SK-N-SH (cell line): ENCODE data around the gene CNST. TPM values are rescaled to one million over a fixed set of nuclear protein-coding genes. Genes with fewer than 3 reads are reported as not detected.
A peak's percentile ranks its signal among the peaks of the same experiment; 100 is the strongest.

Source experiments
- CTCF ChIA-PET: fragments of 300-600, 350-600 bp; formaldehyde crosslinking; extraction: SDS; loops from one replicate; lab custom pipeline; 2021; lab: Yijun Ruan, JAX
- POLR2A ChIA-PET: fragments of 350-600 bp; sonication (Branson Sonifier 250); formaldehyde crosslinking; extraction: SDS; loops from one replicate; lab custom pipeline; 2020; ENCODE audit warnings: antibody characterized with exemption, inconsistent platforms; lab: Yijun Ruan, JAX
- DNase-seq: peaks from one replicate; pipeline ENCODE4 v3.0.0; 2012
- H2AFZ ChIP-seq: fragments of 200-600 bp; sonication (generic); 2 replicates; pipeline ENCODE4 v1.8.1; 2016; ENCODE audit warnings: antibody characterized with exemption, mild to moderate bottlenecking, low read depth
- H3F3A ChIP-seq: fragments of 200-600 bp; sonication (generic); replicated peaks from 2 replicates; pipeline ENCODE3; 2016; ENCODE audit warnings: antibody characterized with exemption, mild to moderate bottlenecking; ENCODE audit not compliant: insufficient read depth
- H3K27ac ChIP-seq, 2 experiments: fragments of 200-500 bp in 1 of 2; fragments of 200-600 bp in 1 of 2; sonication (Bioruptor generic) in 1 of 2; sonication (generic), shearing (Covaris generic) in 1 of 2; 2 replicates each; pipeline versions ENCODE4 v1.5.1 to v1.6.1; 2014 to 2016; ENCODE audit warnings: low read depth in 2 of 2, inconsistent platforms in 1 of 2, low read length in 1 of 2, mild to moderate bottlenecking in 1 of 2, mixed read lengths in 1 of 2
- H3K27me3 ChIP-seq: fragments of 200-600 bp; sonication (generic), shearing (Covaris generic); 2 replicates; pipeline ENCODE4 v1.6.1; 2016; ENCODE audit warnings: mixed run types; ENCODE audit not compliant: insufficient read depth
- H3K36me3 ChIP-seq, 2 experiments: fragments of 200-500 bp in 1 of 2; fragments of 200-600 bp in 1 of 2; sonication (Bioruptor generic) in 1 of 2; sonication (generic) in 1 of 2; replicated peaks in 1 of 2; 2 replicates each; pipeline versions ENCODE3 to v1.5.1; 2014 to 2016; ENCODE audit warnings: low read length in 1 of 2, mild to moderate bottlenecking in 1 of 2; ENCODE audit not compliant: insufficient read depth in 2 of 2, control insufficient read depth in 1 of 2
- H3K4me1 ChIP-seq, 2 experiments: fragments of 200-500 bp in 1 of 2; fragments of 200-600 bp in 1 of 2; sonication (Bioruptor generic) in 1 of 2; sonication (generic), shearing (Covaris generic) in 1 of 2; 2 replicates each; pipeline versions ENCODE4 v1.5.1 to v1.6.1; 2014 to 2016; ENCODE audit warnings: low read depth in 1 of 2, low read length in 1 of 2, mixed run types in 1 of 2; ENCODE audit not compliant: insufficient read depth in 2 of 2, control insufficient read depth in 1 of 2
- H3K4me2 ChIP-seq: fragments of 200-600 bp; sonication (generic), shearing (Covaris generic); 2 replicates; pipeline ENCODE4 v1.6.1; 2017; ENCODE audit warnings: mixed run types
- H3K4me3 ChIP-seq, 2 experiments: fragments of 200-500 bp in 1 of 2; fragments of 200-600 bp in 1 of 2; sonication (Bioruptor generic) in 1 of 2; sonication (generic), shearing (Covaris generic) in 1 of 2; 2 replicates each; pipeline versions ENCODE4 v1.5.1 to v1.8.1; 2014 to 2016; ENCODE audit warnings: low read depth in 2 of 2, inconsistent platforms in 1 of 2, low read length in 1 of 2, mild to moderate bottlenecking in 1 of 2, mixed read lengths in 1 of 2, moderate library complexity in 1 of 2
- H3K79me2 ChIP-seq: fragments of 200-600 bp; sonication (generic); 2 replicates; pipeline ENCODE4 v1.8.1; 2017; ENCODE audit warnings: mild to moderate bottlenecking; ENCODE audit not compliant: insufficient read depth
- H3K9ac ChIP-seq: fragments of 200-600 bp; sonication (generic); 2 replicates; pipeline ENCODE4 v1.6.1; 2017; ENCODE audit warnings: mixed run types
- H3K9me2 ChIP-seq: fragments of 200-600 bp; sonication (generic); 2 replicates; pipeline ENCODE4 v1.6.1; 2017; ENCODE audit warnings: mixed run types
- H3K9me3 ChIP-seq: fragments of 200-600 bp; sonication (generic); 2 replicates; pipeline ENCODE4 v1.6.1; 2017; ENCODE audit warnings: mixed run types, mild to moderate bottlenecking, moderate library complexity
- H4K20me1 ChIP-seq: fragments of 200-600 bp; sonication (generic); 2 replicates; pipeline ENCODE4 v1.6.1; 2017; ENCODE audit warnings: mild to moderate bottlenecking, mixed run types; ENCODE audit not compliant: insufficient read depth
- EP300 ChIP-seq, 2 experiments: IDR thresholded peaks; 2 replicates each; pipeline versions ENCODE4 v1.4.0 to v1.6.1; 2012; ENCODE audit warnings: borderline replicate concordance in 1 of 2, low read depth in 1 of 2, low read length in 1 of 2
- FOSL2 ChIP-seq: IDR thresholded peaks from 2 replicates; pipeline ENCODE4 v1.4.0; 2012; ENCODE audit warnings: low read depth, mild to moderate bottlenecking, moderate library complexity, borderline replicate concordance
- MXI1 ChIP-seq: IDR thresholded peaks from 2 replicates; pipeline ENCODE4 v1.6.1; 2012; ENCODE audit warnings: mild to moderate bottlenecking, low read depth, low read length, improper control_type of control experiment
- NFIC ChIP-seq: IDR thresholded peaks from 2 replicates; pipeline ENCODE4 v1.4.0; 2012; ENCODE audit warnings: borderline replicate concordance
- RAD21 ChIP-seq: IDR thresholded peaks from 2 replicates; pipeline ENCODE4 v1.6.1; 2012; ENCODE audit warnings: mild to moderate bottlenecking, low read length
- TAF1 ChIP-seq: IDR thresholded peaks from 2 replicates; pipeline ENCODE4 v1.6.1; 2012; ENCODE audit warnings: low read depth, mild to moderate bottlenecking, low read length, moderate library complexity, borderline replicate concordance
- TCF12 ChIP-seq: IDR thresholded peaks from 2 replicates; pipeline ENCODE4 v1.4.0; 2012
- TEAD4 ChIP-seq: IDR thresholded peaks from 2 replicates; pipeline ENCODE4 v1.4.0; 2012; ENCODE audit warnings: mild to moderate bottlenecking, borderline replicate concordance; ENCODE audit not compliant: insufficient read depth
- whole genome bisulfite sequencing: methylation state at CpG from one replicate; pipeline ENCODE4 v1.1.6; 2017; ENCODE audit warnings: low lambda C conversion rate; 5-methylcytosine and 5-hydroxymethylcytosine counted together
- polyA plus RNA-seq, 3 experiments: library from polyadenylated mRNA; depleted of rRNA; stranded (reverse); fragments of >200 nt; gene quantifications; 2 replicates each; pipeline ENCODE4 v1.2.3, GENCODE V29; 2012
- TF ChIP-seq, protein P1 (sequence below): IDR thresholded peaks from 2 replicates; pipeline ENCODE4 v1.4.0; 2012; ENCODE audit warnings: low read depth, borderline replicate concordance
- TF ChIP-seq, protein P2 (sequence below): fragments of 150-350 bp; IDR thresholded peaks from 2 replicates; pipeline ENCODE4 v1.6.1; 2017; ENCODE audit warnings: antibody characterized with exemption, low read length, low read depth, borderline replicate concordance
- TF ChIP-seq, protein P3 (sequence below): IDR thresholded peaks from 2 replicates; pipeline ENCODE4 v1.6.1; 2012; ENCODE audit warnings: mild to moderate bottlenecking, low read depth, low read length, moderate library complexity

CNST gene
- polyA plus RNA-seq, 1 of the 3 experiments (the other 2 are of a cell fraction), result 21.7 TPM

DNA sequence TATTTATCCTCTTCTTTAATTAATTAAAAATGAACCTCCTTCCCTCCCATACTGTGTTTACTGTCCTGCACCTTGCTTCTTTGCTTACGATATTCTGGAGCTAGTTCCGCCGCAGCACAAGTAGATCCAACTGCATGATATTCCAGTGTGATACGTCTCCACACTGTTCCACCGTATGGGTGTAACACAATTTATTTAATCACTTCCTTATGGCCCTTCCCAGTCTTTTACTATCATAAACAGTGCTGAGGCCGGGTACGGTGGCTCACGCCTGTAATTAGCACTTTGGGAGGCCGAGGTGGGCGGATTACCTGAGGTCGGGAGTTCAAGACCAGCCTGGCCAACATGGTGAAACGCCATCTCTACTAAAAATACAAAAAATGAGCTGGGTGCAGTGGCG, 25.7 kb downstream of the CNST start:
- TF ChIP-seq, protein P1, sequence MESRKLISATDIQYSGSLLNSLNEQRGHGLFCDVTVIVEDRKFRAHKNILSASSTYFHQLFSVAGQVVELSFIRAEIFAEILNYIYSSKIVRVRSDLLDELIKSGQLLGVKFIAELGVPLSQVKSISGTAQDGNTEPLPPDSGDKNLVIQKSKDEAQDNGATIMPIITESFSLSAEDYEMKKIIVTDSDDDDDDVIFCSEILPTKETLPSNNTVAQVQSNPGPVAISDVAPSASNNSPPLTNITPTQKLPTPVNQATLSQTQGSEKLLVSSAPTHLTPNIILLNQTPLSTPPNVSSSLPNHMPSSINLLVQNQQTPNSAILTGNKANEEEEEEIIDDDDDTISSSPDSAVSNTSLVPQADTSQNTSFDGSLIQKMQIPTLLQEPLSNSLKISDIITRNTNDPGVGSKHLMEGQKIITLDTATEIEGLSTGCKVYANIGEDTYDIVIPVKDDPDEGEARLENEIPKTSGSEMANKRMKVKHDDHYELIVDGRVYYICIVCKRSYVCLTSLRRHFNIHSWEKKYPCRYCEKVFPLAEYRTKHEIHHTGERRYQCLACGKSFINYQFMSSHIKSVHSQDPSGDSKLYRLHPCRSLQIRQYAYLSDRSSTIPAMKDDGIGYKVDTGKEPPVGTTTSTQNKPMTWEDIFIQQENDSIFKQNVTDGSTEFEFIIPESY, result no peak
- no peak for TF ChIP-seq RAD21
- TF ChIP-seq, protein P2, sequence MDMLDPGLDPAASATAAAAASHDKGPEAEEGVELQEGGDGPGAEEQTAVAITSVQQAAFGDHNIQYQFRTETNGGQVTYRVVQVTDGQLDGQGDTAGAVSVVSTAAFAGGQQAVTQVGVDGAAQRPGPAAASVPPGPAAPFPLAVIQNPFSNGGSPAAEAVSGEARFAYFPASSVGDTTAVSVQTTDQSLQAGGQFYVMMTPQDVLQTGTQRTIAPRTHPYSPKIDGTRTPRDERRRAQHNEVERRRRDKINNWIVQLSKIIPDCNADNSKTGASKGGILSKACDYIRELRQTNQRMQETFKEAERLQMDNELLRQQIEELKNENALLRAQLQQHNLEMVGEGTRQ, result no peak
- TF ChIP-seq EP300 (IDR thresholded peaks at IDR 0.05; ENCODE audit: borderline replicate concordance in 1 of 2, low read depth in 1 of 2, low read length in 1 of 2), result no peak
- TF ChIP-seq FOSL2, result no peak
- TF ChIP-seq TAF1, result no peak
- TF ChIP-seq MXI1, result no peak
- TF ChIP-seq, protein P3, sequence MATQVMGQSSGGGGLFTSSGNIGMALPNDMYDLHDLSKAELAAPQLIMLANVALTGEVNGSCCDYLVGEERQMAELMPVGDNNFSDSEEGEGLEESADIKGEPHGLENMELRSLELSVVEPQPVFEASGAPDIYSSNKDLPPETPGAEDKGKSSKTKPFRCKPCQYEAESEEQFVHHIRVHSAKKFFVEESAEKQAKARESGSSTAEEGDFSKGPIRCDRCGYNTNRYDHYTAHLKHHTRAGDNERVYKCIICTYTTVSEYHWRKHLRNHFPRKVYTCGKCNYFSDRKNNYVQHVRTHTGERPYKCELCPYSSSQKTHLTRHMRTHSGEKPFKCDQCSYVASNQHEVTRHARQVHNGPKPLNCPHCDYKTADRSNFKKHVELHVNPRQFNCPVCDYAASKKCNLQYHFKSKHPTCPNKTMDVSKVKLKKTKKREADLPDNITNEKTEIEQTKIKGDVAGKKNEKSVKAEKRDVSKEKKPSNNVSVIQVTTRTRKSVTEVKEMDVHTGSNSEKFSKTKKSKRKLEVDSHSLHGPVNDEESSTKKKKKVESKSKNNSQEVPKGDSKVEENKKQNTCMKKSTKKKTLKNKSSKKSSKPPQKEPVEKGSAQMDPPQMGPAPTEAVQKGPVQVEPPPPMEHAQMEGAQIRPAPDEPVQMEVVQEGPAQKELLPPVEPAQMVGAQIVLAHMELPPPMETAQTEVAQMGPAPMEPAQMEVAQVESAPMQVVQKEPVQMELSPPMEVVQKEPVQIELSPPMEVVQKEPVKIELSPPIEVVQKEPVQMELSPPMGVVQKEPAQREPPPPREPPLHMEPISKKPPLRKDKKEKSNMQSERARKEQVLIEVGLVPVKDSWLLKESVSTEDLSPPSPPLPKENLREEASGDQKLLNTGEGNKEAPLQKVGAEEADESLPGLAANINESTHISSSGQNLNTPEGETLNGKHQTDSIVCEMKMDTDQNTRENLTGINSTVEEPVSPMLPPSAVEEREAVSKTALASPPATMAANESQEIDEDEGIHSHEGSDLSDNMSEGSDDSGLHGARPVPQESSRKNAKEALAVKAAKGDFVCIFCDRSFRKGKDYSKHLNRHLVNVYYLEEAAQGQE, result no peak
- TF ChIP-seq TCF12, result no peak
- no peak for TF ChIP-seq NFIC
- no peak for TF ChIP-seq TEAD4
- H3K4me3 ChIP-seq, result no peak overlapping the region
- WGBS, result 88% methylated on average over 13 of the region's 13 CpGs
- ChIA-PET POLR2A (no interaction called here), CTCF (interaction anchor here (1.6 kb wide), 1 partner anchor 15 kb away, joined by 3 read pairs; no protein-coding TSS in a partner anchor)
- H3K9me3 ChIP-seq, result no peaks in the 10 kb centered on the region
- peak overlapping the region; percentile 56 to 85; a peak in 3 of 4 replicates for H3K27ac ChIP-seq
- H3F3A ChIP-seq, result peaks cover 43% of the 10 kb centered on the region
- H2AFZ ChIP-seq, result no peak overlapping the region
- H3K9ac ChIP-seq, result peak overlapping the region; percentile 42; the same call in 1 of the 2 replicates
- no peaks in the 10 kb centered on the region; the same call in 1 of the 2 replicates for H4K20me1 ChIP-seq
- H3K4me1 ChIP-seq, result peaks cover 10 to 25% of the 10 kb centered on the region in 2 experiments
- peaks cover 10 to 27% of the 10 kb centered on the region in 2 experiments for H3K36me3 ChIP-seq
- H3K27me3 ChIP-seq, result no peaks in the 10 kb centered on the region
- H3K79me2 ChIP-seq, result peaks cover 86% of the 10 kb centered on the region
- H3K9me2 ChIP-seq, result no peaks in the 10 kb centered on the region
- H3K4me2 ChIP-seq, result peak overlapping the region; percentile 20
- DNase-seq, result no peak
